HepG2 (cell line): Measurements from ENCODE around the gene KRTDAP. TPM values are rescaled to one million over a fixed set of nuclear protein-coding genes. Genes with fewer than 3 reads are reported as not detected.

Experiments
- BRF2 ChIP-seq: sonication (generic); formaldehyde crosslinking; IDR thresholded peaks from 2 replicates; pipeline ENCODE4 v1.8.1; 2022; ENCODE audit warnings: mild to moderate bottlenecking, missing genetic modification reagents
- EHMT2 ChIP-seq: fragments of 200-600 bp; sonication (generic); IDR thresholded peaks from 2 replicates; pipeline ENCODE4 v1.7.0; 2017; ENCODE audit warnings: antibody characterized with exemption, low read depth, low read length, borderline replicate concordance
- HNF1A ChIP-seq, 2 experiments: sonication (generic) in 1 of 2; formaldehyde crosslinking in 1 of 2; IDR thresholded peaks; 2 replicates each; pipeline versions ENCODE4 v1.4.0 to v1.6.1; 2016 to 2020; ENCODE audit warnings: borderline replicate concordance in 1 of 2, low read depth in 1 of 2, mild to moderate bottlenecking in 1 of 2, missing genetic modification reagents in 1 of 2
- HOXA3 ChIP-seq: sonication (generic); formaldehyde crosslinking; IDR thresholded peaks from 2 replicates; pipeline ENCODE4 v1.5.0; 2020; ENCODE audit warnings: missing genetic modification reagents
- MED1 ChIP-seq: sonication (generic); formaldehyde crosslinking; IDR thresholded peaks from 2 replicates; pipeline ENCODE4 v1.4.0; 2020; ENCODE audit warnings: missing genetic modification reagents
- MEIS1 ChIP-seq: sonication (generic); formaldehyde crosslinking; IDR thresholded peaks from 2 replicates; pipeline ENCODE4 v1.9.0; 2021; ENCODE audit warnings: mild to moderate bottlenecking, missing genetic modification reagents, moderate library complexity, borderline replicate concordance
- MZF1 ChIP-seq: sonication (generic); formaldehyde crosslinking; IDR thresholded peaks from 2 replicates; pipeline ENCODE4 v1.8.1; 2023; ENCODE audit warnings: mild to moderate bottlenecking, missing genetic modification reagents, borderline replicate concordance
- NR1H2 ChIP-seq: sonication (generic); formaldehyde crosslinking; IDR thresholded peaks from 2 replicates; pipeline ENCODE4 v1.8.1; 2022; ENCODE audit warnings: low read depth, missing genetic modification reagents, borderline replicate concordance
- RXRA ChIP-seq: sonication (generic); formaldehyde crosslinking; IDR thresholded peaks from 2 replicates; pipeline ENCODE4 v1.5.1; 2020; ENCODE audit warnings: missing genetic modification reagents
- SALL2 ChIP-seq: sonication (generic); formaldehyde crosslinking; IDR thresholded peaks from 2 replicates; pipeline ENCODE4 v1.8.1; 2023; ENCODE audit warnings: mild to moderate bottlenecking, missing genetic modification reagents, inconsistent platforms
- SRSF1 ChIP-seq: fragments of 200-400 bp; formaldehyde crosslinking; optimal IDR thresholded peaks from 2 replicates; pipeline ENCODE3; 2017; ENCODE audit warnings: mild to moderate bottlenecking, low read depth, low read length, moderate library complexity
- THAP11 ChIP-seq: IDR thresholded peaks from 2 replicates; pipeline ENCODE4 v1.6.1; 2016; ENCODE audit warnings: missing biosample characterization, missing genetic modification reagents
- U2AF1 ChIP-seq: fragments of 200-400 bp; formaldehyde crosslinking; optimal IDR thresholded peaks from 2 replicates; pipeline ENCODE3; 2017; ENCODE audit warnings: mild to moderate bottlenecking, low read depth, low read length
- ZFY ChIP-seq: sonication (generic); formaldehyde crosslinking; IDR thresholded peaks from 2 replicates; pipeline ENCODE4 v1.4.0; 2020; ENCODE audit warnings: missing genetic modification reagents
- ZNF326 ChIP-seq: sonication (generic); formaldehyde crosslinking; IDR thresholded peaks from 2 replicates; pipeline ENCODE4 v1.4.0; 2020; ENCODE audit warnings: missing genetic modification reagents, borderline replicate concordance
- ZNF501 ChIP-seq: sonication (generic); formaldehyde crosslinking; IDR thresholded peaks from 2 replicates; pipeline ENCODE4 v1.5.1; 2020; ENCODE audit warnings: mild to moderate bottlenecking, moderate library complexity, missing genetic modification reagents
- ZNF883 ChIP-seq: sonication (generic); formaldehyde crosslinking; IDR thresholded peaks from 2 replicates; pipeline ENCODE4 v1.5.1; 2020; ENCODE audit warnings: mild to moderate bottlenecking, missing genetic modification reagents; ENCODE audit errors: not compliant biosample characterization
- polyA plus RNA-seq, 8 experiments: library from polyadenylated mRNA; depleted of rRNA in 3 of 8; stranded (reverse) in 7 of 8; unstranded in 1 of 8; fragments of >200 nt; fragmentation: Illumina TruSeq in 4 of 8; extraction: Trizol in 4 of 8; gene quantifications; 2 replicates each; pipeline versions ENCODE4 v1.2.1 to v1.2.3, GENCODE V29; 2011 to 2016; ENCODE audit warnings: low read depth in 4 of 8, missing spikeins in 1 of 8, mixed read lengths in 1 of 8; ENCODE audit not compliant: insufficient read depth in 1 of 8
- total RNA-seq, 5 experiments: library from RNA; depleted of rRNA; stranded (reverse); fragments of >200 nt; fragmentation: Illumina TruSeq; extraction: Trizol; gene quantifications; 2 replicates each; pipeline ENCODE4 v1.2.3, GENCODE V29; 2016; ENCODE audit warnings: low read depth in 1 of 5
- TF ChIP-seq, protein P1 (sequence below): sonication (generic); formaldehyde crosslinking; IDR thresholded peaks from 2 replicates; pipeline ENCODE4 v1.5.0; 2020; ENCODE audit warnings: missing genetic modification reagents

KRTDAP gene
- total and polyA plus RNA-seq, 2 of the 13 experiments (the other 11 are each of a cell fraction or from before 2014, with no cell fraction given): 0.86 to 1.5 TPM

DNA sequence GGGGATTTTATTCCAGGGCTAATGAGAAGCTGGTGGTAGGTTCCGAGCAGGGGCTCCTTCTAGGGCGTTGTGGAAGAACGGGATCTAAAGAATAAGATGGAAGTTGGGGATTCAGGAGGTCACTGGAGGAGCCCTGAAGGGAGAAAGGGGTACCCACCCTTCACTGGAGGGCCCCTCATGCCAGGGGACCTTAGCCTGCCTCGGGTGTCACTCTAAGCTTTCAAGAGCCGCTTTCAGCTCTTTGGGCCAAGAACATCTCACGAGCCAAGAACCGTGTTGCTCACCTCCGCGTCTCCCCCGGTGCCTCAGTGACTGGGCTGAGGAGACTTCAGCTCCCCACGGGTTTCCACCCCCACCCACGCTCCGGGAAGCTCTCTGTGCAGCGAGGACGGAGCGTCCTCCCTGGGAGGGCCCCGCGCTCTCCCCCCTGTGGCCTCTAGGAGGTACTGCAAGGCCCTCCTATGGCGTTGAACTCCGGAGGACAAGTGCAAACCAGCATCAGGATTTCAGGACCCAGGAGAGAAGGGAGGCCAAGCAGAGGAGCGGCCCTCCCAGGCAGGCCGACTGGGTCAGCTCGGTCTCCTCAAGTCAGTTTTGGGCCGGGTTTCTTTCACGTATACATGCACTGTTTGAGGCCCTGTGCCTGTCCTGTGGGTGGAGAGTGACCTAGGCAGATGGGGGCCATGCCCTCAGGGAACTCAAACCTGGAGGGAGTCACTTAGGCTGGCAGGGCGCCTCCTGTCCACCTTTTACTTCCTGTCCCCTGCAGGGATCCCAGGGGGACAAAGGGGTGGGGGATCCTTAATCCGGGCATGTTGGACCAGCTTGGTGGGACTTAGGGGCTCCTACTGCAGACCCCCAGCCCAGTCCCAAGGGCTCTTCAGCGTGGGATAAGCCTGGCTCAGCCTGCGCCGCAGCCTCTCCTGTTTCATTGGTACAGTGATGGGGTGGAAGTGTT lies 5.1 kb upstream of the KRTDAP start (continued):
- TF ChIP-seq HNF1A (IDR thresholded peaks at IDR 0.05; ENCODE audit: low read depth) (no peak), HNF1A (CRISPR knock-in tag; IDR thresholded peaks at IDR 0.05; ENCODE audit: borderline replicate concordance) (0 out of 2 replicates have a peak, but pooled peaks have one; percentile 31), EHMT2 (no peak), BRF2 (no peak), U2AF1 (no peak), MEIS1 (CRISPR knock-in tag) (0 out of 2 replicates have a peak, but pooled peaks have one; percentile 21), THAP11 (peak; percentile 33; the same call in 1 of the 2 replicates), MED1 (CRISPR knock-in tag) (0 out of 2 replicates have a peak, but pooled peaks have one; percentile 30), ZFY (CRISPR knock-in tag) (peak; percentile 51), HOXA3 (CRISPR knock-in tag) (peak; percentile 9; the same call in 1 of the 2 replicates), NR1H2 (CRISPR knock-in tag) (no peak), MZF1 (no peak), ZNF501 (CRISPR knock-in tag) (peak; percentile 50; the same call in 1 of the 2 replicates), ZNF326 (CRISPR knock-in tag) (no peak), SRSF1 (peak; percentile 32), SALL2 (0 out of 2 replicates have a peak, but pooled peaks have one; percentile 30), RXRA (CRISPR knock-in tag) (peak; percentile 10; the same call in 1 of the 2 replicates), ZNF883 (CRISPR knock-in tag) (no peak)
- TF ChIP-seq, protein P1, sequence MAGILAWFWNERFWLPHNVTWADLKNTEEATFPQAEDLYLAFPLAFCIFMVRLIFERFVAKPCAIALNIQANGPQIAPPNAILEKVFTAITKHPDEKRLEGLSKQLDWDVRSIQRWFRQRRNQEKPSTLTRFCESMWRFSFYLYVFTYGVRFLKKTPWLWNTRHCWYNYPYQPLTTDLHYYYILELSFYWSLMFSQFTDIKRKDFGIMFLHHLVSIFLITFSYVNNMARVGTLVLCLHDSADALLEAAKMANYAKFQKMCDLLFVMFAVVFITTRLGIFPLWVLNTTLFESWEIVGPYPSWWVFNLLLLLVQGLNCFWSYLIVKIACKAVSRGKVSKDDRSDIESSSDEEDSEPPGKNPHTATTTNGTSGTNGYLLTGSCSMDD: no peak
